ENCODE results near the gene ATG3. TPM values are rescaled to one million over a fixed set of nuclear protein-coding genes. Genes with fewer than 3 reads are reported as not detected.

Gene ATG3
- total RNA-seq, 1 donor from 2014 or later = 48.6 TPM

GRCh38 chr3:112587336-112587735 lies 25.6 kb upstream of the ATG3 start:
- no peak for TF ChIP-seq CTCF (IDR thresholded peaks at IDR 0.05)
- no peaks in the 10 kb centered on the region for H3K4me1 ChIP-seq
- peaks cover 45% of the 10 kb centered on the region for H3K36me3 ChIP-seq
- H3K4me3 ChIP-seq = no peak overlapping the region
- no peak overlapping the region for H3K27ac ChIP-seq
- ATAC-seq = no peak
- no peaks in the 10 kb centered on the region for H3K9me3 ChIP-seq
- intact Hi-C loops (cut with DNase I) = no loop called here
- H3K27me3 ChIP-seq = no peaks in the 10 kb centered on the region
- no peak for DNase-seq

- no peak overlapping the region for H3K4me3 ChIP-seq
- no peaks in the 10 kb centered on the region for H3K27me3 ChIP-seq
- H3K9me3 ChIP-seq = no peaks in the 10 kb centered on the region
- ATAC-seq (no peak), DNase-seq (no peak)
- peaks cover 47% of the 10 kb centered on the region for H3K36me3 ChIP-seq
- H3K27ac ChIP-seq = no peak overlapping the region
- H3K4me1 ChIP-seq = no peaks in the 10 kb centered on the region
- intact Hi-C loops (cut with DNase I) = no loop called here
- TF ChIP-seq CTCF (IDR thresholded peaks at IDR 0.05) = no peak
Observed at GRCh38 chr3:112585782-112586181, 24.0 kb upstream of the ATG3 start.

- H3K27ac ChIP-seq = no peak overlapping the region
- H3K36me3 ChIP-seq = peaks cover 51% of the 10 kb centered on the region
- DNase-seq (no peak), ATAC-seq (no peak)
- intact Hi-C loops (cut with DNase I) = no loop called here
- TF ChIP-seq CTCF (IDR thresholded peaks at IDR 0.05) = no peak
- H3K4me1 ChIP-seq = no peaks in the 10 kb centered on the region
- H3K9me3 ChIP-seq = no peaks in the 10 kb centered on the region
- H3K4me3 ChIP-seq = no peak overlapping the region
- no peaks in the 10 kb centered on the region for H3K27me3 ChIP-seq
Observed at GRCh38 chr3:112583105-112583504, 21.3 kb upstream of the ATG3 start.

GRCh38 chr3:112582244-112582874 lies 20.6 kb upstream of the ATG3 start:
- Histone ChIP-seq H3K4me1 (no peaks in the 10 kb centered on the region), H3K27me3 (no peaks in the 10 kb centered on the region), H3K27ac (no peak overlapping the region), H3K36me3 (peaks cover 55% of the 10 kb centered on the region), H3K9me3 (no peaks in the 10 kb centered on the region), H3K4me3 (no peak overlapping the region)
- peak; percentile 66 for TF ChIP-seq CTCF (IDR thresholded peaks at IDR 0.05)
- ATAC-seq (peak; percentile 46), DNase-seq (no peak)
- intact Hi-C loops (cut with DNase I) = no loop called here

GRCh38 chr3:112579697-112580096 lies 17.9 kb upstream of the ATG3 start:
- TF ChIP-seq CTCF (IDR thresholded peaks at IDR 0.05) = no peak
- intact Hi-C loops (cut with DNase I) = no loop called here
- DNase-seq = no peak
- H3K36me3 ChIP-seq = peaks cover 35% of the 10 kb centered on the region
- no peaks in the 10 kb centered on the region for H3K27me3 ChIP-seq
- no peaks in the 10 kb centered on the region for H3K4me1 ChIP-seq
- H3K4me3 ChIP-seq = no peak overlapping the region
- ATAC-seq = no peak
- no peaks in the 10 kb centered on the region for H3K9me3 ChIP-seq
- H3K27ac ChIP-seq = no peak overlapping the region

- intact Hi-C loops (cut with DNase I) = no loop called here
- no peak for TF ChIP-seq CTCF (IDR thresholded peaks at IDR 0.05)
- no peaks in the 10 kb centered on the region for H3K4me1 ChIP-seq
- H3K27ac ChIP-seq = no peak overlapping the region
- ATAC-seq (peak; percentile 55), DNase-seq (no peak)
- H3K27me3 ChIP-seq = no peaks in the 10 kb centered on the region
- H3K9me3 ChIP-seq = no peaks in the 10 kb centered on the region
- H3K4me3 ChIP-seq = no peak overlapping the region
- H3K36me3 ChIP-seq = peaks cover 31% of the 10 kb centered on the region
Observed at GRCh38 chr3:112579232-112579631, 17.5 kb upstream of the ATG3 start.
